HG03064 (cell line): Measurements from ENCODE around the gene UQCR11.
A peak's percentile ranks its signal among the peaks of the same experiment; 100 is the strongest.

Source experiments
- ATAC-seq: cut with Tn5 transposase; IDR thresholded peaks from one replicate; pipeline ENCODE4 v1.9.1; 2021; ENCODE audit warnings: low read depth; ENCODE audit not compliant: unreplicated experiment

Gene UQCR11

DNA sequence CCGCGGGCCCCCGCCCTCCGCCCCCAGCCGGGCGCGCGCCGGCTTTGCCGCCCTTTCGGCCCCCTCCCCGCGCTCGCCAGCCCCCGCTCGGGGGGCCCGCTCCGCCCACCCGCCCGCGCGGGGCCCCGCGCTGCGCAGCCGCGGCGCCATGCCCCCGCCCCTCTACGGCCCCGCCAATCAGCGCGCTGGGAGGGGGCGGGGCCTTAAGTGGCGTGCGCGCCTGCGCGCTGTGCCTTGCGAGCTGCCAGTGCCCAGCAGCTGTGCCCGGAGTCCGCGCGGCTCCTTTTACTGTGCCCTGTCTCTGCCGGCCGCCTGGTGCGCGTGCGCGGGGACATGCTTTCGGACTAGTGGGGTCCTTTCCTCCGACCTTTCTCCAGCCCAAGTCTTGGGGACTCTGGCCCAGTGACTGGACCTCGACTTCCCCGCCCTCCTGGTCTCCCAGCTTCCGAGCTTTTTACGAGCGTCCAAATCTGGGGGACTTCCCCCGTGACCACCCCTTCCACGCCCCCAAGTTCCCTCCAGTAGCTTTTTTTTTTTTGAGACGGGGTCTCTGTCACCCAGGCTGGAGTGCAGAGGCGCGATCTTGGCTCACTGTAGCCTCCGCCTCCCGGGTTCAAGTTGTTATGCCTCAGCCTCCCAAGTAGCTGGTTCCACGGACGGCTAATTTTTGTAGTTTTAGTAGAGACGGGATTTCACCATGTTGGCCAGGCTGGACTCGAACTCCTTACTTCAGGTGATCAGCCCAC, 12.3 kb downstream of the UQCR11 start, which contains the start of gene MBD3:
TSS of gene MBD3 (minus strand) at position 111 of the 746 bp plus-strand sequence. CDS start 234 bp downstream, outside the sequence.
- peak; percentile 39 for ATAC-seq

DNA sequence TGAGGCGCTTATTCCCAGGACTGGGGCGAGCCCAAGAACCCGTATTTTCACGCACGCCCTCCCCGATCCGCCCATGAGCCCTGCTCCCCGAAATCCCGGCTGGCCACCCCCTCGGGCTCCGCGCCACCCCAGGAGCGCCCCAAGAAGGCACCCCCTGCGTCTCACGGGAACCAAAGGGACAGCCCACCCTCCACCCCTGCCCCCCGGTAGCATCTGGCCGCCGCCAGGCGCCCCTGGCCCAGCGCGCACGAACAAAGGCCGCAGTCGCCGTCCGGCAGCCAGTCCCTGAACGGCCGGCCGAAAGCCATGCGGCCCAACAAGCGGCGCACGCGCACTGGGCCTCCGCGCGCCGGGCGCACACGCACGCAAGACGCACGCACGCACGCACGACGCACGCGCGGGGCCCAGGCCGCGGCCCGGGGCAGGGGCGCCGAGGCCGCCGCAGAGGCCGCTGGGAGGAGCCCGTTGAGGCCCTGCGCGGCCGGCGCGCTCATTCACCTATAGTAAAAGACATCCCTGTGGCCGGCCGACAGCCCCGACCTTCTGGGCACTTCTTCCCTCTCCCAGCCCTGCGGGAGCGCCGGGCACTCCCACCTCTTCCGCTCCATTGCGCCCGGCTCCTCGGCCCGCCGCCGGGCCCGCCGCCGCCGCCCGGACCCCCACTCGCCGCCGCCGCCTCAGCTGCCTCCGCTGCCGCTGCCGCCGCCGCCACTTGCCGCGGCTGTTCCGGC, 13.1 kb downstream of the UQCR11 start:
- ATAC-seq: peak; percentile 42

DNA sequence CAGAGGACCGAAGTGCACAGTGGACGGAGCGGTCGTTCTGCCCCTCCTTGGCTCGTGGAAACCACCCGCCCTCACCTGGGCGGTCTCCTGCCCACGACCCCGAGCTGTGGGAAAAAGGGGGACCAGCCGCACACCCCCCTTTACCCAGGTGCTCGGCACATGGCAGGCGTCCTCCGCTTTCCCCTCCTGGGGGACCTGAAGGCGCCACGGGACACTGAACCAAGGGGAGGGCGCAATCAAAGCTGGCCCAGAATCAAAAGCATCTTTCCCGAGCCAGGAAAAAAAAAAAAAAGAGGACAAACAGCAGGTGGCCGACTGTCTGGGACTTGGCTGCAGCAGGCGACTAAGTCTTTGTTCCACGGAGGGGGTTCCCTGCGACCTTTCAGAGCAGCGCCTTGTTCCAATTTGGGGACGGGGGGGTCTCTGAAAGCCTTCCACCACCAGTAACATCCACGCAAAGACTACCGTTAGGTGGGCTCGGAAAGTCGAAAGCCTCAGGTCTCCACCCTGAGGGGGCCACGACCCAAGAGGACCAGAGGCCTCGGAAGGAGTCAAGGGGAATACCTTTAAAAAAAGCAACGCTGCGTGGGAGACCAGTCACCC, 13.7 kb downstream of the UQCR11 start:
- ATAC-seq: no peak

DNA sequence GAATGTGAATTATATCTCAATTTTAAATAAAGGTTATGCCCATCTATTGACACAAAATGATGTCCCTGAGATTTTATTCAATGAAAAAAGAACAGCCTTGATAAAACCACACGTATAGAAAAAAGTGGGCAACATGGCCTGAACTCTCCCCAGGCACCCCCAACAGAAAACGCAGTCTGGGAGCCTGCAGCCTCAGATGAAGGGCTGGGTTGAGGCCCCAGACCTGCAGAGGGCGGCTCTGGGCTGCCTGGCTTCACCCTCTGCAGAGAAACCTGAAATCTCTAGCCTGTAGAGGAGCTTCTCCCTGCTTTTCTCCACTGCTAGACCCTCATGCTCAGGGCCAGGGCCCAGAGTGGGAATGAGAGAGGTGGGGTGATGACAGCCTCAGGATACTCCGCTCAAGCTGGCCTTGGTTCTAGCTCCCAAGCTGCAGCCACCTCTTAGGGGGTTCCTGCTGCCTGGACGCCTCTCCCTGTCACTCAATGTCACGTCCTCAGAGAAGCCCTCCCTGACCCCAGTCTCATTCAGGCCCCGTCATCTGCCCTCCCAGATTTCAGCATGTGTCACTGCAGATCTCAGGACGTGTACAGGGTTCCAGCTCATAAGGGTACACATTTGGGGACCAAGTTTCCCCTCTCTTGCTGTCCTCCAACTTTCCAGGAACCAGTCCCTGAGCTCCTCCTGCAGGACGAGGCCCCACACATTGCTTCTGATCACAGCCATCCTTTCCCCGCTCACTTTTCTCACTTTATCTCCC, 14.4 kb downstream of the UQCR11 start:
- no peak for ATAC-seq

DNA sequence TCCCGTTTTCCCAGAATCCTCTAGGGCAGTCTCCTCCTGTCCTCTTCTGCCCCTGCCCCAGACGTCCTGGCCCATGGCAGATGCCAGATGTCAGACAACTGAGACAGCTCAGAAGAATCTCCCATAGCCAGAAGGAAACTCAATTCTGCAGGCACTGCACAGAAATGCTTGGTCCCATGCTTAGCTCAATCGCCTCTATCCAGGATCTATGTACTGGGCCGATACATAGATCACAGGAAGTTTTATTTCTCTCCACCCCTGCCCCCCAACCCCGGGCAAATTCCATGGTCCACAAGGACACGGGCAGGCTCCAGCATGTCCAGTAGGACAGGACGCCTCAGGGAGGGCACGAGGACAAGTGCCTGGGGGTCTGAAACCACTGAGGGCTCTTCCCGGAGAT, 17.4 kb downstream of the UQCR11 start:
- no peak for ATAC-seq

GRCh38 chr19:1585243-1585580, 20.1 kb downstream of the UQCR11 start:
- no peak for ATAC-seq

DNA sequence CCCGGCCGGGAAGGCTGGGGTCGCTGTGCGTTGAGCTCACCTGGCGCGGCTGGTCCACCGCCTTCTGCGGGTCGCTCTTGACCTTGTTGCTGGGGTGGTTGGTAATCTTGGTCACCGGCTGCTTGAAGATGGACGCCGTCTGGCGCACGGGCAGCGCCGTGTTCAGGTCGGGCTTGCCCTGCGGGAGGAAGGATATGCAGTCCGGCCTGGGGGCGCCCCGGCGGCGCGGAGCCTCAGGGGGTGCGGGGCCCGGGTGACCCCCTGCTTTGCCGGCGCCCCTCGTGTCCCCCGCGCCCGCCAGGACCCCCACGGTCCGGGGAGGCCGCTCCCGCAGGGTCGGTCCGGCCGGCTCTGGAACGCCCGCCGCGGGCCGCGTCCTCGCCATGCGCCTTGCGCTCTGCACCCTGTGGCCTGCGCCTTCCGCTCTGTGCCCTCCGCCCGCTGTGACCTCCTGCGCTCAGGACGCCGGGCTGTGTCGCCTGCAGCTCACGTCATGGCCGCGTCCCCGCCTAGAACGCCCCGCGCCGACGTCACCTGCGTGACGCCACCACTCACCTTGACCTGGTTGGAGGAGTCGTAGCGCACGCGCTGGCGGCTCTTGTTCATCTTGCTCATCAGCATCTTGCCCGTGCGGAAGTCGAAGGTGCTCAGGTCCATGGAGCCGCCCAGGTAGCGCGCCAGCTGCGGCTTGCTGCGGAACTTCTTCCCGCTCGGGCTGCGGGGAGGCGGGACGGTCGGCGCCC, 20.6 kb downstream of the UQCR11 start:
- no peak for ATAC-seq

DNA sequence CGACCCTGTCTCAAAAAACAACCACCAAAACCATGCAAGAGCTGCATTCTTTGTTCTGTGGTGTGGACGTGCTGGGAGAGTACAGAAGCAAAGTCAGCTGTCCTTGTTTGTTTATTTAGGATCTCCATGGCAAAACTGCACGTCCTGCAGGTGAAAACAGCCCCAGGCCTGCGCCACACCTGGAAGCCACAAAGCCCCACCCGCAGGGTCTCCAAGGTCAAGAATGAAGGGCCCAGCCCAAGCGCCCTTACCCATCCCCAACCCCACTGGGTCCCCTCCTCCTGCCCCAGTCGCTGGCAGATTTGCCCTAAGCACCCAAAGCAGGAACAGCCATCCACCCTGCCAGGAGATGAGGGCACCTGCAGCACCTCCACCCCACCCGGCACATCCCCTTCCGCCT, 23.1 kb downstream of the UQCR11 start:
- no peak for ATAC-seq

GRCh38 chr19:1580957-1581356, 24.3 kb downstream of the UQCR11 start:
- ATAC-seq: no peak

GRCh38 chr19:1580382-1580781, 24.9 kb downstream of the UQCR11 start:
- no peak for ATAC-seq

DNA sequence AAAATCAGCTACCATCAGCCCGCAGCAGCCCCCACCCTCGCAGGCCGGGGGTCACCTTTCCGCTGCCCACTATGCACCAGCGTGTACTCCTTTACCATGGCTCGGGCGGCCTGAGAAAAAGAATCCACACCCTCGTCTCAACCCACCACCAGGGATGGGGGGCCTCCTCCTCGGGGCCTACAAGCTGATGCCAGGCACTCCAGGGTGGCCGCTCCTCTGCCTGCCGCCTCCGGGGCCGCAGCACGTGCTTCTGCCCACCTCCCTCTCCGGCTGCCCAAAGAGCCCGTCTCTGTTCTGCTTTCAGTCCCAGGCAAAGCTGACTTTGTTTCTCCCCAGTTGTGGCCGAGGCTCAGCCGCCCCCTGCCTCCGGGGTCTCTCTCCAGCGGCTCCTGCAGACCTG, 26.0 kb downstream of the UQCR11 start:
- no peak for ATAC-seq

- ATAC-seq: no peak
Observed at GRCh38 chr19:1577929-1578618, 27.2 kb downstream of the UQCR11 start.

- ATAC-seq: no peak
Observed at GRCh38 chr19:1577090-1577928, 28.0 kb downstream of the UQCR11 start.

DNA sequence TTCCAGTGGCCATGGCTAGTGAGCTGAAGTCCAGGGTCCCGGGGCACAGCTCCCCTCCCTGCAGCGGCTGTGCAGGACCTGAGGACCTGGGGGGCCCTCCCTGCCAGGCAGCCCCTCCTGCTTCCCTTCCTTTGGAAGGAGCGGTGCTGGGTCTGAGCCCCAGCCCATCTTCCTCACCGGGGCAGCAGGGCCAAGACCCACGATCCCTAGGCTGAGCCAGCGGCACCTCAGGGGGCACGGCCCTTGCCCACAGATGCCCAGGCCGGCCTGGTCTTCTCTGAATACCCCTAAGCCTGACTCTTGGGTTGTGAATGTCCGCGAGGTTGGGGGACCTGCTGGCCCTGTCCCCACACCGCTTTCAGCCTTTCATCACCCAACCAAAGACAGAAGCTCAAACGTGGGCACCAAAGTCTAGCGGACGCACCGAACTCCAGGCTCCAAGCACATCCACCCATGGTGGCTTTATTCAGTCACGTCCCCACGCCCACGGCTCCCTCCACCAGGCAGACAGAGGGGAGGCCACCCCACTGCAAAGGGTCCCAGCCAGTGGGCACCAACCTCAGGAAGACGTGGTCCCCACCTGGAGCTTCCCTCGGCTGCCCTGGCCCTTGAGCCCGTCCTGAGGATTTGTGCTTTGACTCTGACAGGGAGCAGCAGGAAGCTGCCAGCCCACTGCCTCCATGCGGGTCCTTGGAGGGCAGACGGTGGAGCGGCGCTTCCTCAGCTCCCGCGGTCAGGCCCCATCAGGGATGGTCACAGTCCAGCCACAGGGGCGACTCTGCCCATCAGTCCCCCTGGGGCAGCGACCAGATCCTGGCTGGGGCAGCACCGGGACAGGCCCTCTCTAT, 28.8 kb downstream of the UQCR11 start:
- ATAC-seq: no peak

GRCh38 chr19:1575323-1576241, 29.7 kb downstream of the UQCR11 start:
- ATAC-seq: no peak

DNA sequence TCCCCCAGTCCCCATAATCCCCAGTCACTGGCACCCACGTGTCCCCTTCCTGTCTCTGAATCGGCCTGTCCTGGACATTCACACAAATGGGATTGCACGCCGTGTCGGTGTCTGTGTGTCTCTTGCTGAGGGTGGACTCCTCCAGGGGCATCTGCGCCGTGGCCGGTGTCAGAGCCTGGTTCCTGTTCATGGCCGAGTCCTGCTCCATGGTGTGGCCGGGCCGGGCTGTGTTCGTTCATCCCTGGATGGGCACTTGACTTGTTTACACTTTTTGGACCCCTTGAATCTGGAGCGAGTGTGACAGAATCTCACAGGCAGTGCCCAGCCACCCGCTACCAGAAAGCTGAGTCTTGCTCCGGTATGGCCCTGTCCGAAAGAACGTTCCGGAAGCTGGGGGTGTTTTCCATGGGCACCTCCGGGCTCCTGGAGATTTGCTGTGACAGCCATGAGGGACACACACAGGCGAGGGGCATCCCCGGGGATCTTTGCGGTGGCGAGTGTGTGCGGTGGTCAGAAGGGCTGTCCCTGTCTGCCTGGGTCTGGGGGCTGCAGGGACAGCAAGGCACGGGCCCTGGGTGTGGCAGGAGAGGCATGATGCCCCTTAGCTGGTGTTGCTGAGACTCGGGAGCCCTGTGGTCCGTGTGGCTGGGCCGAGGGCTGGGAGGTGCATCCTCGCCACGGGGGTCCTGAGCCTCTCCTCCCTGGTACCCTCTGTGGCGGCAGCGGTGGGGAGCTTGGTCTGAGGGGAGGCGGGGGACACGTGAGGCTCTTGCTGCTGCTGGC, 30.7 kb downstream of the UQCR11 start:
- ATAC-seq: no peak
